Suprapubic skin (tissue), 3 donors: ENCODE results near the gene ZDHHC11B.
"Not testable (repeated sequence)": the region's sequence is repeated elsewhere in the genome, so short reads cannot be mapped to it uniquely, and the experiment has no call there.

Experiments
- EP300 ChIP-seq: sonication (generic); formaldehyde crosslinking; IDR thresholded peaks from one replicate; pipeline ENCODE4 v1.6.1; 2017; ENCODE audit warnings: antibody characterized with exemption
- POLR2A ChIP-seq, 2 donors: fragments of 450-650 bp; IDR thresholded peaks; one replicate each; pipeline ENCODE4 v1.6.1; 2017; ENCODE audit warnings: antibody characterized with exemption in 2 of 2, mild to moderate bottlenecking in 2 of 2, moderate library complexity in 2 of 2
- TF ChIP-seq, protein P1 (sequence below), 2 donors: fragments of 200-600 bp in 1 of 2; fragments of 450-650 bp in 1 of 2; sonication (generic) in 1 of 2; IDR thresholded peaks; one replicate each; pipeline ENCODE4 v1.5.1; 2016 to 2019; ENCODE audit warnings: antibody characterized with exemption in 2 of 2, mild to moderate bottlenecking in 1 of 2, moderate library complexity in 1 of 2

- TF ChIP-seq, protein P1, sequence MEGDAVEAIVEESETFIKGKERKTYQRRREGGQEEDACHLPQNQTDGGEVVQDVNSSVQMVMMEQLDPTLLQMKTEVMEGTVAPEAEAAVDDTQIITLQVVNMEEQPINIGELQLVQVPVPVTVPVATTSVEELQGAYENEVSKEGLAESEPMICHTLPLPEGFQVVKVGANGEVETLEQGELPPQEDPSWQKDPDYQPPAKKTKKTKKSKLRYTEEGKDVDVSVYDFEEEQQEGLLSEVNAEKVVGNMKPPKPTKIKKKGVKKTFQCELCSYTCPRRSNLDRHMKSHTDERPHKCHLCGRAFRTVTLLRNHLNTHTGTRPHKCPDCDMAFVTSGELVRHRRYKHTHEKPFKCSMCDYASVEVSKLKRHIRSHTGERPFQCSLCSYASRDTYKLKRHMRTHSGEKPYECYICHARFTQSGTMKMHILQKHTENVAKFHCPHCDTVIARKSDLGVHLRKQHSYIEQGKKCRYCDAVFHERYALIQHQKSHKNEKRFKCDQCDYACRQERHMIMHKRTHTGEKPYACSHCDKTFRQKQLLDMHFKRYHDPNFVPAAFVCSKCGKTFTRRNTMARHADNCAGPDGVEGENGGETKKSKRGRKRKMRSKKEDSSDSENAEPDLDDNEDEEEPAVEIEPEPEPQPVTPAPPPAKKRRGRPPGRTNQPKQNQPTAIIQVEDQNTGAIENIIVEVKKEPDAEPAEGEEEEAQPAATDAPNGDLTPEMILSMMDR (IDR thresholded peaks at IDR 0.05) = not testable (repeated sequence)
- not testable (repeated sequence) for TF ChIP-seq POLR2A (IDR thresholded peaks at IDR 0.05); EP300
These were observed 1.3 kb downstream of the ZDHHC11B start for GRCh38 chr5:783049-783802.
